EH (cell line): ENCODE measurements around the gene UNC119.
"Not testable (repeated sequence)": the region's sequence is repeated elsewhere in the genome, so short reads cannot be mapped to it uniquely, and the experiment has no call there.

Experiments used
- DNase-seq: peaks from one replicate; pipeline ENCODE4 v3.0.0-alpha.2; 2015; ENCODE audit warnings: low read depth

UNC119 gene

DNA sequence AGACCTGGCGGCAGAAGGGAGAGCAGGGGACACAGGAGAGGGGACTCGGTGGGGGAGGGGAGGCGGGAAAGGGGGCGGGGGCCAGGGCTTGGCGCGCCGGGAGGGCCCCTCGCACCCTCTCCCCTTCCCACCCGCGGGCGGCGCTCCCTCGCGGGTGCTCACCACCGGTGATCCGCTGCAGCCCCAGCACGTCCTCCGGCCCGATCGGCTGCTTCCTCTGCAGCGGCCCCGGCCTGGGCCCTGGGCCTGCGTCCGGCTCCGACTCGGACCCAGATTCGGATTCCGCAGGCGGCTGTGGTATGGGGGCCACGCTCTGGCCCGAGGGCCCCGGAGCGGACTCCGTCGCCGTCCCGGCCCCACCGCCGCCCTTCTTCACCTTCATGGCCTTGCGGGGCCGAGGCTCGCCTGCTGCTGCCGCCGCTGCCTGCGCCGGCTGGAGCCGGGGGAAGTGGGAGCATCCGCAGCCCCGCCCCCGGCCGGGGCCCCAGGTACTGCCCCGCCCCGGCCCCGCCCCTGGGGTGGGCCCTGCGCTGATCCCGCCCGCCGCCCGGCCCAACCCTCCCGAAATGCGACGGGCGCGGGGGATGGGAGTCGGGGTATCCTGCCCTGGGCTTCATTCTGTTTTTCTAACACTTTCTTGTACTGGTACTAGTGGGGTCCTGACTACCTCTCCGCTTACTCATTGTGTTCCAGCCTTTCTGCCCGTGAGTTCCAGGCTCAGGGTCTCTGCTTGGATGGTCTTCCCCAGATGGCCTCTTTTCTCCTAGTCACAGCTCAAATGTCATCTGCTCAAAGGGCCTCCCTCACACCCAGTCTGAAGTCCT is at the start of gene UNC119:
Gene UNC119, minus strand, starts transcription at position 449 of the 824 bp plus-strand sequence. Its CDS starts 67 bp downstream, at position 382.
- peak; percentile 78 for DNase-seq

DNA sequence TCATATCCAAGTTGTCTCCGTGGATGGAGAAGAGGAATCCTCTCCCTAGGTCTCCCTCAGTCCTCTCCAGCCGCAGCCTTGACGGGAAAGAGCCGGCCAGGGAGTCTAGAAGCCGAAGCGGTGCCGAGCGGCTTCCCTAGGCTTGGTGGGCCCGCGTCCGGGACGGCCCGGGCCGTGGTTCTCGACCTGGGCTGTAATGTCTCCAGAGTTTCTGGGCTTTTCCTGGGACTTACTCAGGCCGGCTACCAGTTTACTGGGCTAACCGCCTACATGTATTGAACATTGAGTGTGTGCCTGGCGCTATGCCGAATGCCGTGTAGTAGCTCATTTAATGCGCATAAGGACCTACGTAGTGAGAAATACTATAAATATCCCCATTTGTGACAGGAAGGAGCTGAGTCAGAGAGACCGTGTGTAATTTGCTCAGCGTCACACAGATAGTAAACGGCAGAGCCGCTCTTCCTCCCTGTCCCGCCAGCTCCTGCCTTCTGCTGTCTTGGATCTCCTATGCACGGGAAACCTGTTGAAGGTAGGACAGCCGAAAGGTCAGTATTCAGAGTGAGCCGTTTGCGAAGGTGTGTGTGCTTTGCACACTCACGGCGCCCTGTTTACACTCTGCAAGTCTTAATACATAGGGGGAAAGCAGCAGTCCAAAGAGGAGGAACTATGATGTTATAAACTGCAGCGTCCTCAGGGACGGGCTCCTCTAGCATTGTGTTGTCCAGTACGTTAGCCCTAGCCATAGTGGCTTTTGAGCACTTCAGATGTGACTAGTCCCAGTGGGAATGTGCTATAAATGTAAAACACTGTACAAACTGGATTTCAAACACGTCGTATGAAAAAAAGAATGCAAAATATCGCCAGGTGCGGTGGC is 47.1 kb upstream of the UNC119 start:
- peak; percentile 92 for DNase-seq

DNA sequence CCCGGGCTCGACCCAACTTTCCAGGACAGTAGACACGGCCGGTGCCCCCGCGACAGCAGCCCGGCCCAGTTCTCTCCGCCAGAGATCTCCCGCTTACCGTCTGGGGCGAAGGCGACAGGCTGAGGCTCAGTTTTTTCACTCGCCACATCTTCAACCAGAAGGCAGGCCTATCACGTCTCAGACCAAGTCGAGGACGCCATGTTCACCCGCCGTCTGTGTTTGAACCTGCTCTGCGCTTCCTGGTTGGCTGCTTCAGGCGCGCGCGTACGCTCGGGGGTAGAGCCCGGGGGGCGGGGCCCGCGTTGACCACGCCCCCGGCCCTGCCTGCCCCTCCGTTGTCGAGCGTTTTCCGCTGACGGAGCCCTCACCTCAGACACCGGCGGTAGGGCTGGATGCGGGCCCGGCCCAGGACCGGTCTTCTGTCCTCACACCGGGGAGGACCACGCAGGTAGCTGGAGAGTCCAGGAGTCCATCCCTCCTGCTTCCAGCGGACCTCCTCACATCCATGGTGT is 46.4 kb upstream of the UNC119 start, which contains the start of gene SPAG5:
Gene SPAG5, minus strand, starts transcription at position 227 of the 512 bp plus-strand sequence. Its CDS starts 79 bp downstream, at position 148.
- DNase-seq, result peak; percentile 94

DNA sequence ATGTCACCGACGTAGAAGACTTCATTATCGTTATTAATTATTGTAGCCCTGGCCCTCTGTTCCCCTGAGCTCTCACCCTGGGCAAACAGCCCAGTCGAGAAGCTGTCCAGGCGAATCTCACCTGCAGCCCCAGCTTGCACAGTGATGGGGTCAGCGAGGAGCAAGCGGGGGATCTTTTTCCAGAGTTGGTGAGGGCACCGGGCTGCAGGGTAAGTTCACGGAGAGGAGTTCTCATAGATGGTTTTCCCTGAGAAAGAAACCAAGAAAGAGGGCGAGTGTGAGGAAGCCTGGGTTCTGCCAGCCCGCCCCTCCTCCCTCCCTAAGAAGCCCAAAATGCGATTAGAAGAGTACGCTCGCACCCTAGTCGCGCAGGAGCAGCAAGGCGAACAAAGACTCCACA is 46.0 kb upstream of the UNC119 start:
- DNase-seq, result no peak

DNA sequence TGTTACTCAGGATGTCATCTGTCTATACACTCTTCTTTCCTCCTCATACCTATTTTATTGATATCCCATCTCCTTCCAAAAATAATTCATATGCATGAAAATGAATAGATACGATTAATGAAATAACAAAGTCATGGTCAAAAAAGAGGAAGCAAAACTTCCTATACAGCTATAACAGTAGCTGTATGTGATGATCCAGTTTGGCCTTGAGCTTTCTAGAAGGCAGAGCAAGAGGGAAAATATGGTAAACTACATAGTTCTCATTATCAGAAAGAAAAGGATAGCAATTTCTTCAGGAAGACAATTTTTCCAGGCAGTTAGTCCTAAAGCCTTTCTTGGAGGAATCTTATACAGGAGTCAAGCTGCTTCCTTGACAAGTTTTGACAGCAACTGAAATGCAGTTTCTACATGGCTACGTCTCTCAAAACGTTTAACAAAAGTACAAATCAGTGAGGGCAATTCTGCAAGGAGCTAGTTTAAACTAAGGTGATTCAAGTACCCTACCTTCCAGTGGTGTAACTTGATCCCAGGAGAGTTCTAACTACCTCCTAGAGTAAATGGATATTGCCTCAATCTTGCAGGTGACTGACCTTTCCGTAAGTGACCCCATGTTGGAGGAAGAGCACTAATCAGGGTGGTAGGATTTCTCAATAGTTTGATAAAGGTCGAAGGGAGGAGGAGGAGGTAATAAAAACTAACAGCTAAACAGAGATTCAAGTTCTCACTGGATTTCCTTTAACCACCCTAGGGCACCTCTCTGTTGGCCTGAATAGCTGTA is 45.4 kb upstream of the UNC119 start:
- no peak for DNase-seq

DNA sequence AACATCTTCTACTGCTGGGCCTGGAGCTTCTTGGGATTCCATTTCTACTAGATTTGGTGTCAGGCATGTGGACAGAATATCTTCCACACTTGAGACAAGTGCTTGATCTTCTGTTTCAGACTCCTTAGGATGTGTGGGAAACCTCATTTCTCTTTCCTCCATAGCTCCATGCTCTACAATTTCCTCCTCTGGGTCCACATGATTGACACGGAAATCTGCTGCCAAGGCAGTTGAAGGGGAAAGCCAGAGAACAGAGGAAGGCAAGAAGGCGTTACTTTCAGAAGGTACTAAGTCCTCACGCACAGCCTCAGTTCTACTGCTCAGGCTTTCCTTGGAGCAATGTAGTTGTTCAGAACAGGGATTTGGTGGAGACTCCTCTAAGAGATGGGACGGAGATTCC is 39.8 kb upstream of the UNC119 start:
- no peak for DNase-seq

DNA sequence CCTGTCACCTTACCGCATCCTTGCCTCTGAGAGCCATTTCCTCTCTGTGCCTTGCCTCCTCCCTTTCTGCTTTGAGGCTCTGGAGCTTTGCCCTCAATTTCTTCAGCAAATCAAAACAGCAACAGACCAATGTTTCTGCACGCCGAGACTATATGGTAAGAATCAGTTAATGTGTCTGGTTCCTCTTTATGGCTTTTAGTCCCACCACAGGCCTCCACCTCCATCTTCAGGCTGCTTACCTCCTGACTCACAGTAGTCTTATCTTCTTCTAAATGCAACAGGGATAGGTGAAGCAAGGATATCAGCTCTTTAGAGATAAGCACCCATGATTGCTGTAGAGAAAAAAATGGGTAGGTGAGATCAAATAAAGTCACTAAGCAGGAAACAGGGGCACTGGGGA is 33.4 kb upstream of the UNC119 start:
- DNase-seq, result no peak

DNA sequence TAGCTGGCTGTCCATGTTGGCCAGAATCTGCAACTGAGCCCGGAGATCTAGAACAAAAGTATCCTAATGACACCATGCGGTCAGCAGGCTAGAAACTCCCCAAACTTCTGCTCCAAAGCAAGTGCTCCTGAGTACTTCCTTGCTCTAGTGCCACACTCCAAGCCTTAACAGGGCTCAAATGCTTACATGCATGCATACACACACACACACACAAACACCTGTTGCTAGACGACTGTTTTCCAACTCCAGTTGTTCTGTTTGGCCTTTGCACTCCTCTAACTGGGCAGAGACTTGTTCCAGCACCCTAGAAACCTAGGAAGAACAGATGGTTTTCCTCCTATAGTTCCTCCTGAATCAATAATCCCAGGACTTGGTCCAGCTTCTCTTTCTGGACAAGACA is 32.0 kb upstream of the UNC119 start:
- no peak for DNase-seq

DNA sequence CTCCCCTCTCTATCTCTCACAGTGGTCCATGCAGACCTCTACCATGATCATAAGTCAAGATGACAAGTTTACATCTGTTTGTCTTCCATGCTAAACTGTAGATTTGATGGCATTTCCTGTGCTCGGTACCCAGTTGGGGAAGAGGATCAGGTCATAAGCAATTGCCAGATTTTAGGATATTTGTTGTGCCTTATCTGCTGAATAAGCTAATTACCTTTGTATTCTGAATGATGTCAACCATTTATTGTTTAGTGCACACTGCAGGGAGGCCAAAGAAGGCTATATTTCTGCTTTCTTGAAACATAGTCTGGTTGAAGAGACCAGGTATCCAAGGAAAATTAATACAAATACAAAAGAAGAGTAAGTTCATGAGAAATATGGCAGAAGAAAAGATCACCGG is 30.1 kb upstream of the UNC119 start:
- DNase-seq, result no peak

DNA sequence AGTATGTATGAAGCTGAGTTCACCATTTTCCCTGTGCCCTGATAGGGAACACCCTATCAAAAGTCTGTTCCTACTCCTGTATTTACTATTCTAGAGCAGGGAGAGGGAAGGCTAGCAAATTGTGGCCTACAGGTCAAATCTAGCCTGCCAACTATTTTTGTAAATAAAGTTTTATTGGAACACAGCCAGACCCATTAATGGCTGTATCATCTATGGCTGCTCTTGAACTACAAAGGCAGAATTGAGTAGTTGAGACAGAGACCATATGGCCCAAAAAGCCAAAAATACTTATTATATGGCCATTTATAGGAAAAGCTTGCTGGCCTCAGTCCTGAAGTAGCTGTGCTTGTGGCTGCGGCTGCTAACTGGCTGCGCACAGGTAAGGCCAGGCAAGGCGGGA is 28.5 kb upstream of the UNC119 start:
- no peak for DNase-seq

DNA sequence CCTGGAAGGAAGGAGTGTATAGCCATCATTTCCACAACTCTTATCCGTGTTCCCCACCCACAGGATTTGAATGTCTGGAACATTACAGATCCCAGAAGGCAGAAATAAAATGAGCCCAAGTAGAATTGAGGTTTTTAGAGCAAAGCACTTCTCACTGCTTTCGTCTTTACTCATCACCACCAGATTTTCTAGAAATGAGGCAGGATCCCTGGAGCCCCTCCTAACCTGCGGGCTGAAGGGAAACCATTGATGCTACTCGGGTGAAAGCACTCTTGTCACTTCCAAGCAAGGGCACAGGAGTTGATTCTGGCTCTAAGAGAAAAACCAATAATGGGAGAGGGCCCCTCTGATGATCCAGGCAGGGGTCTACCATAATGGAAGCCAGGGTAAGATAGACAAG is 27.1 kb upstream of the UNC119 start:
- no peak for DNase-seq

DNA sequence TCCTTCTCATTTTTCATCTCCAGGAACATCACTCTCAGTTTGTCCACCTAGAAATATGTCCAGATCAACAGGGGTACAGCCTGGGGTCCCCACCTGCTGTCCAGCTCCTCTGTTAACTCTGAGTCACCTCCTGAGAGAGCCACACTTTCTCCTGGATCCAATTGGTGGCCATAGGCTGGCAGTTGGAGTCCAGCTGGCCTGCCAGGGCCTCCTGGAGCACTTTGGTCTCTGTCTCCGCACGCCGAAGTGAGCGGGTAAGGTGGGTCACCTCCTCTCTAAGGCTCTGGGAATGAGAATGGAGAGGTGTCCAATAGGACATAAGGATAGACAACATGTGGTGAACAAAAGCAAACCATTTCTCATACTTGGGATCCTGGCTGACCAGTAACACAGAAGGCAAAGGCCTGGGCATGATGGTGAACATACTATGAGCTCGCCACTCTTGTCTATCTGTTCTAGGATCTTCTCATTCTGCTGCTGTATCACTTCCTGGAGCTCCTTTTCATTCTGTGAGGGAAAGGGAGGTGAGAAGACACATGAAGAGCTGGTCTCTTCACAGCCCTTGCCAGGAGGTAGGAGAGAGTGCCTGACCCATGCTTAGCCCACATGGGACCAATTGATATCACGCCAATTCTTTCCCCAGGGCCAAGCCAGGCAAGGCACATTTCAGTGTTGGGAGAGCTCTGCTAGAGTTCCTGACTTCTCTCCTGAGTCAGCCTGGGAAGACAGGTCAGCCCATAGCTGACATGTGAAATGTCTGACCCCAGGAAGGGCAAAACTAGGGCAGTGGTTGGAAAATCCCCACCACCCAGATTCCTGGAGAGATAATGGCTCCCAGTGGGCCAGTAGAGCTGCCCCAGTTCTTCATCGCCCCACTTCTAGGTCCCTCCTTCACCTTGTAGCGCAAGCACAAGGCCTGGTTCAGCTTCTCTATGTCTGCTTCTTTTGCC is 26.1 kb upstream of the UNC119 start:
- no peak for DNase-seq

DNA sequence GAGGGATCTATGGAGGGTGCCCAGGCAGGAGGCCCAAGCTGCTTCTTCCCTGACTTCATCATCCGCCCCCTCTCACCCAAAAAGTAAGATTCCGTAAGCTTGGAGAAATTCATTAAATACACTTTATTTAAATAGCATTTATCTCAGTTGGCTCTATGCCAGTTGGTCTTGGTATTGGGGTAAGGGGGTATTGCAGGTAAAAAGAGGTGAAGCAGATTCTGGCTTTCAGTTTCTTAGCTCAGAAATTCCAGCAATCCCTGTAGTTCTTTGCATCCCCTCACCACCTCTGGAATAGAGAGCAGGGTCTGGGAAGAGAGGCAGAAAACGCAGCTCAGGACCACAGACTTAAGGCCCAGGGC is 25.0 kb upstream of the UNC119 start:
- no peak for DNase-seq

DNA sequence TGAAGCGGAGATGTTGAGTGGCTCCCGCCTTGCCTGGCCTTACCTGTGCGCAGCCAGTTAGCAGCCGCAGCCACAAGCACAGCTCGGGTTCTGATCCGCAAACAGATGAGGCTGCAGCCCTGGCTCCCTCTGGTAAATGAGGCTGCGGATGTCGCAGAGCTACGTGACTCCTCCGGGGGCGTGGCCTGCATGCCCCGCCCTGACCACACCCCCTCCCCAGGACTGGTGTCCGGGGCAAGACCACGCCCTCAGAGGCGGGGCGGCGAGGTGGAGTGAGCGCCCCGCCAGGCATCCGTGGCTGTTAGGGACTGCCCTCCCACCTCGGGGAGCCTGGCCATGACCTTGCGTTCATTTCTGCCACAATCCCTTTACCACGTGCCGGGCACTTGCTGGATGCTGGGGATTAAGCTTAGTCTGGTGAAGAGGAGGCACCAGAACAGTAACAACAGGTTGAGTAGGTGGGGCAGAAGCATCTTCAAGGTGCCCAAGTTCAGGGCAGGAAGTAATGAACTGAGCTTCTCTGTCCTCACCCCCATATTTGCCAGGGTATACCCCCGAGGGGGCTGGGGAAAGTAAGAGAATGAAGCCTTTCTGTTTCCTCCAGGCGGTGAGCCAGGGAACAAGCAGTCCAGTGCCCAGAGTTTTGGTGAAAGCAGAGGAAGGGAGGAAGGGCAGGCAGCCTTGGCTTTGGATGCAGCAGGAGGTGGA is 24.5 kb upstream of the UNC119 start, which contains the start of gene ALDOC:
Gene ALDOC, minus strand, starts transcription at position 138 of the 708 bp plus-strand sequence. CDS start 1,363 bp downstream, outside the sequence.
- DNase-seq, result peak; percentile 93

DNA sequence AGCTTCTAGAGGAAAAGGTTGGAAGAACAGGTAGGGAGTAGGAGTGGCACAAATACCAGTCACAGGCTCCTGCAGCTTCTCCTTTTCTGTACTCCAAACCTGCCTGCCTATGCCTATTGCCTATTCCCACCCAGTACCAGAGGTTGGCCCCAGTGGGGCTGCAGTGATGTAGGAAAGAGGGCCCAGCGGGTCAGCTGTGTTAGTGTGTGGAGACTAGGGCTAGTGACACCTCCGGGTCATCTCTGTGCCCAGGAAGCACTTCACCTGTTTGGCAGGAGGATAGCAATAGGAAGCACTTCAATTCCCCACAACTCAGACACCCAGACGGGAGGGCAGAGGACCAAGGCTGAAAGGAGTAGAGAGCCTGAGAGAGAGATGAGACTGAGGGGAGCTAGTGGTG is 23.6 kb upstream of the UNC119 start:
- not testable (repeated sequence) for DNase-seq

DNA sequence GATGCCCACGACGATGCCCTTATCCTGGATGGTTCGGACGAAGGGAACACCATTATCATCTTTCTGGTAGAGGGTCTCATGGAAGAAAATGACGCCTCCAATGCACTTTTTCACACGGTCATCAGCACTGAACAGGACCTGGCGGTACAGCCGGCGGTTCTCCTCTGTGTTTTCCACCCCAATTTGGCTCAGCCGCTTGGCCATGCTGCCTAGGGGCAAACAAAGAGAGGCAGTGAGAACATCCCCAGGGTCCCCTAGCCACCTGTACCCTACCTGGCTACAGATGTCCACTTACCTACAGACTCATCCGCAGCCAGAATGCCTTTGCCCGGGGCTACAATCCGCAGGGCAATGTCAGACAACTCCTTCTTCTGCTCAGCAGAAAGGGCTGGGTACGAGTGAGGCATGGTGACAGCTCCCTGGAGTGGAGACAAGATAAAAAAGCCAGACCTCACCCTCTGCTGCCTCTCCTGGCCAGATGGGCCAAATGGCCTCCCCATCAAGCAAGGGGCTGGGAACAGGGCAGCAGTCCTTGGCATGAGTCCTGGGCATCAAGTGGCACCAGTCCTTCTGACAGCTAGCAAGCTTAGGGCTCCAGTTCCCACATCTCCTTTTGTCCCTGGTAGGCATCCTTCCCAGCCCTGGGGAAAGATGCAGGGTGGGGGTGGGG is 22.8 kb upstream of the UNC119 start:
- DNase-seq, result no peak

DNA sequence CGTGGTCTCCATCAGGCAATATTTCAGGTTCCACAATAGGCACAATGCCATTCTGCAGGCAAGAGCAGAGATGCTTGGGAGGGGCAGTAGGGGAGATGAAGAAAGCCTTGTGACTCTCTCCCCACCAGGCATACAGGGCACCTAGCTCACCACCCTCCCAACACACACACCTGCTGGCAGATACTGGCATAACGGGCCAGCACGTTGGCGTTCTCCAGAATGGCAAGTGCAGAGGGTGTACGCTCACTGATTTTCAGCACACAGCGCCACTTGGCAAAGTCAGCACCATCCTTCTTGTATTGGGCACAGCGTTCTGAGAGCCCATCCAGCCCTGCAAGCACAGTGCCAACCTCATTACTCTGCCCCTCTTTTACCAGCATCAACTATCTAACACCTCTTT is 22.1 kb upstream of the UNC119 start:
- no peak for DNase-seq

DNA sequence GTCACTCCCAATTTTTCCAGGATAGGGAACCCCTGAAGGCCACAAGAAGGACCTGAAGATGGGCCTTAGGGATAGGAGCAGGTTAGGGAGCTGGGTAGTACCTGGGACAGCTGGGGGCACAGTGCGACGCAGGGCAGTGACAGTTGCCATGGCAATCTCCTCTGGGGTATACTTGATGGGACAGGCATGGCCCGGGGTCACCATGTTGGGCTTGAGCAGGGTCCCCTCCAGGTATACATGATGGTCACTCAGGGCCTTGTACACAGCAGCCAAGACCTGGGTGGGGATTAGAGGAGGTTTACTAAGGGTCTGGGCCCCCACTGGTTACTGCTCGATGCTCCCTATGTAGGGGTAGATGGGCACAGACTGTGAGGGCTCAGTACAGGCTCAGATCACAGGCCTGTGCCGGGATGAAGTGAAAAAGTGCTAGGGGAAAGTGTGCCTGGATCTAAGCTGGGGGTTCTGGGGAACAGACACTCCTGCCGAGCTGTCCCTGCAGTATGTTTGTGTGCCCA is 21.6 kb upstream of the UNC119 start:
- DNase-seq, result no peak

DNA sequence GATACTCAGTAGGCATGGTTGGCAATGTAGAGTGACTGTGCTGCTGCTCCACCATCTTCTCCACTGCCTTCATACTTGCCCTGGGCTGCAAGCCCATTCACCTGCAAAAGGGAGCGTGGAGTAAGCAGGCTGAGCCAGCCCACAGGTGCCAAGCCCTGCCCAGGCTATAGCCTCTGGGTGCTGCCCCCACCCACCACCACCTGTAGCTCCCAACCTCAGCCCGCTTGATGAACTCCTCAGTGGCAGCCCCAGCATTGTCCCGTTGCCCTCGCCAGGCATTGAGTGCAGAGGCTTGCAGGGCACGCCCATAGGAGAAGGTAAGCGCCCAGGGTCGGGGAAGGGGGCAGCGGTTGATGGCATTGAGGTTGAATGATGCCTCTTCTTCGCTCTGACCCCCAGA is 21.1 kb upstream of the UNC119 start:
- DNase-seq, result no peak
